Stimulated activated effector memory CD8-positive, alpha-beta T cell treated with anti-CD3 and anti-CD28 coated beads, Interleukin-12 subunit alpha, Interleukin-12 subunit beta, amount 100 ng/mL, for 72 hours (primary cell): ENCODE measurements around the gene RNU2-63P.
A peak's percentile ranks its signal among the peaks of the same experiment; 100 is the strongest.
"Not testable (repeated sequence)": the region's sequence is repeated elsewhere in the genome, so short reads cannot be mapped to it uniquely, and the experiment has no call there.

ENCODE experiments used
- ATAC-seq: fragments of 150-1000 bp; cut with Tn5 transposase; 2 replicates; pipeline ENCODE4 v1.10.0; 2021
- DNase-seq, 2 donors: peaks; one replicate each; pipeline ENCODE4 v3.0.0; 2021 to 2022; ENCODE audit warnings: low spot score in 2 of 2
- H3K27ac Mint-ChIP-seq: one replicate; pipeline ENCODE4 v1.8.0; 2022; ENCODE audit warnings: mild to moderate bottlenecking, mixed read lengths
- H3K36me3 Mint-ChIP-seq: one replicate; pipeline ENCODE4 v1.8.0; 2022; ENCODE audit warnings: mild to moderate bottlenecking, mixed read lengths
- H3K4me1 Mint-ChIP-seq: one replicate; pipeline ENCODE4 v1.8.0; 2022; ENCODE audit warnings: mixed read lengths
- H3K4me3 Mint-ChIP-seq: one replicate; pipeline ENCODE4 v1.8.0; 2022; ENCODE audit warnings: mild to moderate bottlenecking, mixed read lengths
- H3K9me3 Mint-ChIP-seq: one replicate; pipeline ENCODE4 v1.8.0; 2022; ENCODE audit warnings: mixed read lengths

Gene RNU2-63P

DNA sequence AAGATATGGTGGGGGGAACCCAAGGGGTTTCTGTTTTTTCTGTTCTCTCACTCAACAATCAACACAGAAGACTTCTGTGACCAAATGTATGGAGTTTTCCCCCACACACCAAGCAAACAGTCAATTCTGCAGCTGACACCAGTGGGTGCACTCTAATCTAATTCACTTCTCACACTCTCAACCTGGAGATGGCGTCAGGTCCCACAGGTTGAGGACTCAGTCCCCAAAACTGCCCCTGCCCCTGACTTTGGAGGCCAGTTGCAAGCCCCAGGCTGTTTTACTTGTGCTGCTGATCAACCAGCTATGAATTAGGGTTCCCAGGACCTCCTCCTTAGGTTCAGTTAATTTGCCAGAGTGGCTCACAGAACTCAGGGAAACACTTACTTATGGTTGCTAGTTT, 6.2 kb downstream of the RNU2-63P start:
- no peaks in the 10 kb centered on the region for H3K36me3 Mint-ChIP-seq
- H3K4me3 Mint-ChIP-seq, result no peak overlapping the region
- no peak overlapping the region for H3K27ac Mint-ChIP-seq
- H3K4me1 Mint-ChIP-seq, result no peaks in the 10 kb centered on the region
- ATAC-seq, result no peak
- no peak for DNase-seq
- H3K9me3 Mint-ChIP-seq, result no peaks in the 10 kb centered on the region

DNA sequence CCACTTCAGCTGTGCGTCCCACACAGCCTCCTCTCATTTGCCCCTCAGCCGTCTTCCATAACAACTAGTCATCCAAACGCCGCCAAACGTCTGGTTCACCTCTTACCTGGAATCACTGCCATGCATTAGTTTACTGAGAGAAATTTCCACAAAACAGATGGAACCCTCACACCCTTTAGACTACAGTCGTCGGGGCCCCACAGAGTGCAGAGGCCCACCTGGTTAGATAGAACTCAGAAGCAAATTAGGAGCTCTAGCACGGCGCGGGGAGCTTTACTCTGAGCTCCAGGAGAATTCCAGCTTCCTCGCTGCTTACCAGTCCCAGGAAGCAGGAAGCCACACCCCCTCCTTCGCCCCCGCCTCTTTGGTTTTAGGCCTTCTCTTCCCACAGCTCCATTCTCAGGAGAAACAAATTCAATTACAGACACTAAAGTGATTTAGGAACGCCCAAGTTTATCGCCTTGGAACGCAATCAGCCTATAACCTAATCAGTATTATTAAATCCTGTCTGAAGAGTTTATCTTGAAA, 9.4 kb downstream of the RNU2-63P start:
- no peak overlapping the region for H3K4me3 Mint-ChIP-seq
- DNase-seq, result no peak
- H3K36me3 Mint-ChIP-seq, result no peaks in the 10 kb centered on the region
- no peak overlapping the region for H3K27ac Mint-ChIP-seq
- no peaks in the 10 kb centered on the region for H3K4me1 Mint-ChIP-seq
- ATAC-seq, result no peak
- H3K9me3 Mint-ChIP-seq, result no peaks in the 10 kb centered on the region

DNA sequence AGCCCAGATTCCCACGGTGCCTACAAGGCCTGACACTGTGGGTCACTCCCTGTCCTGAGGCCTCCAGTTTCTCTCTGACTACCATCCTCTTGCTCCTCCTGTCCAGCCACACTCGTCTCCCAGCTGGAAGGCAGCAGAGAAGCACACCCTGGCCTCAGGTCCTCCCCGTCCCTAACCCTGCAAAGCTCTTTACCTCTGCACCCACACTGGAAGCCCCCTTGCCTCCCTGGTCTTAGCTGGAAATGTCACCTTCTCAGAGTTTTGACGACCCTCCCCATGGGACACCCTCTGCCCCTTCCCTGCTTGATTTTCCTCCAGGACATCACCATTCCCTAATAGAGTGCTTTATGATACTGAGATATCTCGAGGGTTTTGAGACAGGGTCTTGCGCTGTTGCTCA, 10.6 kb downstream of the RNU2-63P start:
- no peak for DNase-seq
- no peak for ATAC-seq
- H3K27ac Mint-ChIP-seq, result no peak overlapping the region
- H3K4me3 Mint-ChIP-seq, result no peak overlapping the region
- no peaks in the 10 kb centered on the region for H3K4me1 Mint-ChIP-seq
- no peaks in the 10 kb centered on the region for H3K36me3 Mint-ChIP-seq
- H3K9me3 Mint-ChIP-seq, result no peaks in the 10 kb centered on the region

DNA sequence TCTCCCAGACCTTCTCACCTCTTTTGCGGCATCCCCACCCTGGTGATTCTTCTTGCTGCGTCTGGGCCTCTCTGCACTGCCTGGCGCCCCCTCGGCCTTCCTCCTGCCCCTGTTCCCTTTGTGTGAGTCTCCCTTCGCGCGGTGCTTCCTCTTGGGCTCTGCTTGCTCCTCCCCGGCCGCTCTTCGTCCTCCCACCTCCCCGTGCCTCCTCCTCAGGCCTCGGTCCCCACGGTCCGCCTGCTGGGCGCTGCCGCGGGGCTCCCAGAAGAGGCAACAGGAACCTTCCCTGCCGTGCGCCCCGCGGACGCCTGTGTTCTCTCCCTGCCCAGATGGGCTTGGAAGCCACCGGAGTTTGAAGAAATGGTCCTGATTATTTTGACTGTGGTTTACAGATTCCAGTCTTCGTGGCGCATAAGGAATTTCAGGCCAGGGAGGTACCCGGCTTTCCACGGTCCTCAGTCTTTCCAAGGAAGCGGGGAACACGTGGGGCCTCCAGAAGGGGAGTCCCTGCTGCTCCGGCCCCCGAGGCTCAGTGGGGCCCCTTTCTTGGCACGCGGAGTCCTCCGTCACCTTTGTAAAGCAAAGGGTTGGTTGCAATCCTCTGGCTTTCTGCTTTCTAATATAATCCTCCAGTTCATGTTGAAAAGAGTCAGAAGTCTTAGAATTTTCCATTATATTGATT, 13.1 kb downstream of the RNU2-63P start:
- ATAC-seq, result no peak
- no peak for DNase-seq
- H3K9me3 Mint-ChIP-seq, result no peaks in the 10 kb centered on the region
- no peak overlapping the region for H3K27ac Mint-ChIP-seq
- no peak overlapping the region for H3K4me3 Mint-ChIP-seq
- no peaks in the 10 kb centered on the region for H3K4me1 Mint-ChIP-seq
- no peaks in the 10 kb centered on the region for H3K36me3 Mint-ChIP-seq

DNA sequence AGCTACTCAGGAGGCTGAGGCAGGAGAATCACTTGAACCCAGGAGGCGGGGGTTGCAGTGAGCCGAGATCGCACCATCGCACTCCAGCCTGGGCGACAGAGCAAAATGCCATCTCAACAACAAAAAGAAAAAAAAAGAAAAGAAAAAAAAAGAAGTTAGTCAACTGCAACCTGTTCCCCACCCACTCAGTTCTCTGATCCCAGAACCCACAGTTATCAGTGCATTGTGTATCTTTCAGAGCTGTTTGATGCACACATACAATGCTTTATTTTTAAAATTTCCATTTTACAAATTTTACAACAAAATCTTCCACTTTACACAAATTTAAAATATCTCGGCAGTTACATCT, 14.0 kb downstream of the RNU2-63P start:
- no peak for DNase-seq
- no peaks in the 10 kb centered on the region for H3K9me3 Mint-ChIP-seq
- no peak overlapping the region for H3K27ac Mint-ChIP-seq
- no peak overlapping the region for H3K4me3 Mint-ChIP-seq
- no peak for ATAC-seq
- H3K36me3 Mint-ChIP-seq, result no peaks in the 10 kb centered on the region
- H3K4me1 Mint-ChIP-seq, result no peaks in the 10 kb centered on the region

GRCh38 chr2:88000474-88000873, 15.9 kb downstream of the RNU2-63P start:
- not testable (repeated sequence) for H3K4me1 Mint-ChIP-seq, DNase-seq, ATAC-seq, H3K9me3 Mint-ChIP-seq, H3K4me3 Mint-ChIP-seq, H3K27ac Mint-ChIP-seq, H3K36me3 Mint-ChIP-seq

DNA sequence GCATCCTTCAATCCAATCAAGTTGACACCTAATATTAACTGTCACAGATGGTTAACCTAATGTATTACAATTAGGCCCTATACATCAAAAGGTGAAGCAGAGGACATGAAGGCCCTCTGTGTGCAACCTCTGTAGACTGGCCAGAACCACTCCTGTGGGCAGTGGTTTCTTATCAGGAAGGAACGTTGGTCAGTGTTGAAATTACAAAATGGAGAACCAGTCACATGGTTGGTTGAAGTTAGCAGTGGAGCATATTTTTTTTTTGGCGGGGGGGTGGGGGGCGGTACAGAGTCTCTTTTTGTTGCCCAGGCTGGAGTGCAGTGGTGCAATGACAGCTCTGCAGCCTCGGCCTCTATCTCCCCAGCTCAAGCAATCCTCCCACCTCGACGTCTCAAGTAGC, 19.8 kb downstream of the RNU2-63P start:
- H3K27ac Mint-ChIP-seq, result no peak overlapping the region
- no peaks in the 10 kb centered on the region for H3K9me3 Mint-ChIP-seq
- ATAC-seq (no peak), DNase-seq (no peak)
- H3K4me3 Mint-ChIP-seq, result no peak overlapping the region
- H3K4me1 Mint-ChIP-seq, result no peaks in the 10 kb centered on the region
- H3K36me3 Mint-ChIP-seq, result no peaks in the 10 kb centered on the region

GRCh38 chr2:87995756-87996155, 20.6 kb downstream of the RNU2-63P start:
- DNase-seq (no peak), ATAC-seq (no peak)
- Mint-ChIP-seq H3K4me3 (no peak overlapping the region), H3K36me3 (no peaks in the 10 kb centered on the region), H3K27ac (no peak overlapping the region), H3K4me1 (no peaks in the 10 kb centered on the region), H3K9me3 (no peaks in the 10 kb centered on the region)

DNA sequence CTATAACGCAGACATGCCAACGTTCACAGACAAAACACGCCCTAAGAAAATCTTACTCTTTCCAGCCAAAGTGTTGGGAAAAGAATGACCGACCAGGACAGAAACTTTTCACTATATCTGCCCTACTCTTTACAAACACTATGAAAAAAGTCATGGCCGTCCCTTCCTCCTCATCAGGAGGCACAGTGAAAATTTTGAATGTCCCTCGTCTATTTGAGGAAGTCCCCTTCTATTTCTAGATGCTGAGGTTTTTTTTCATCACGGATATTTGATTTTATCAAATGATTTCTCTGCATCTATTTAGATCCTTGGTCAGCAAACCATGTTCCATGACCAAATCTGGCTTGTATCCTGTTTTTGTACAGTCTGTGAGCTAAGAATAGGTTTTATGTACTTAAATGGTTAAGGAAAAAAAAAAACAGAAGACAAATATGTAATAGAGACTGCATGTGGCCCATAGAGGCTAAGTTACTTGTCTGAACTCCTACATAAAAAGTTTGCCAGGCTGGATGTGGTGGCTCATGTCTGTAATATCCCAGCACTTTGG, 22.0 kb downstream of the RNU2-63P start:
- DNase-seq, H3K4me1 Mint-ChIP-seq, H3K27ac Mint-ChIP-seq, ATAC-seq, H3K9me3 Mint-ChIP-seq, H3K36me3 Mint-ChIP-seq, H3K4me3 Mint-ChIP-seq: not testable (repeated sequence)

GRCh38 chr2:87992569-87992968, 23.8 kb downstream of the RNU2-63P start:
- ATAC-seq, H3K9me3 Mint-ChIP-seq, H3K27ac Mint-ChIP-seq, H3K4me3 Mint-ChIP-seq, H3K4me1 Mint-ChIP-seq, H3K36me3 Mint-ChIP-seq, DNase-seq: not testable (repeated sequence)

DNA sequence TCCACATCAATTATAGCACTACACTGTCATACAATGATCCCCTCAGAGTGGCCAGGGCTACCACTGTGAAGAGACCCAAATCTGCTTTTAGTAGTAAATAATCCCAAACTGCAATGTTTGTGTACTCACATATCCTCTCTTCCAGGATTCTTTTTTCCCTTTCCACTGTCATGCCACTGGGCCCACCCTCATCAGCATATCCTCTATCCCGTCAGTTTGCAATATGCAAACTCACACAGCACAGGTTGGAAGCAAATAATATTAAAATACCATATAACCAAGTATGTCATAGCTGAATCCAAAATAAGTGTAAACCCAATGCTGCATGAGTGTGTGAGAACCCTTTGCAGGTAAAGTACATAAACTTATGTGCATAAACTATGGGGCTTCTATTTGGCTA, 28.9 kb downstream of the RNU2-63P start:
- H3K9me3 Mint-ChIP-seq, H3K27ac Mint-ChIP-seq: not testable (repeated sequence)

GRCh38 chr2:87985902-87986301, 30.4 kb downstream of the RNU2-63P start:
- H3K4me3 Mint-ChIP-seq, H3K27ac Mint-ChIP-seq, H3K36me3 Mint-ChIP-seq, H3K4me1 Mint-ChIP-seq, H3K9me3 Mint-ChIP-seq, DNase-seq, ATAC-seq: not testable (repeated sequence)

More for the DNA sequence above, 28.9 kb downstream of the RNU2-63P start:
- not testable (repeated sequence) for ATAC-seq, H3K4me1 Mint-ChIP-seq, H3K4me3 Mint-ChIP-seq, H3K36me3 Mint-ChIP-seq, DNase-seq

- H3K4me3 Mint-ChIP-seq, ATAC-seq, H3K9me3 Mint-ChIP-seq, H3K36me3 Mint-ChIP-seq, DNase-seq, H3K27ac Mint-ChIP-seq, H3K4me1 Mint-ChIP-seq: not testable (repeated sequence)
Measured at GRCh38 chr2:87981182-87981581, 35.2 kb downstream of the RNU2-63P start.

- H3K4me3 Mint-ChIP-seq, H3K36me3 Mint-ChIP-seq, H3K4me1 Mint-ChIP-seq, H3K9me3 Mint-ChIP-seq, DNase-seq, H3K27ac Mint-ChIP-seq: not testable (repeated sequence)
- ATAC-seq, result peak; percentile 57
Measured at GRCh38 chr2:87972385-87972784, 44.0 kb downstream of the RNU2-63P start.
